HepG2 (cell line): ENCODE data around the gene FAM174C. TPM values are rescaled to one million over a fixed set of nuclear protein-coding genes. Genes with fewer than 3 reads are reported as not detected.

Experiments used
- AGO1 ChIP-seq: fragments of 200-400 bp; formaldehyde crosslinking; IDR thresholded peaks from 2 replicates; pipeline ENCODE4 v1.6.1; 2017; ENCODE audit warnings: mild to moderate bottlenecking, low read depth, low read length, moderate library complexity; ENCODE audit not compliant: poor library complexity, severe bottlenecking
- FOSL2 ChIP-seq: sonication (generic); formaldehyde crosslinking; IDR thresholded peaks from 2 replicates; pipeline ENCODE4 v1.4.0; 2020; ENCODE audit warnings: missing genetic modification reagents
- FOXO1 ChIP-seq: sonication (generic); formaldehyde crosslinking; IDR thresholded peaks from 2 replicates; pipeline ENCODE4 v1.4.0; 2020; ENCODE audit warnings: missing genetic modification reagents
- MIER3 ChIP-seq: IDR thresholded peaks from 2 replicates; pipeline ENCODE4 v1.6.1; 2016; ENCODE audit warnings: missing compliant biosample characterization, borderline replicate concordance
- MTA1 ChIP-seq: sonication (generic); formaldehyde crosslinking; IDR thresholded peaks from 2 replicates; pipeline ENCODE4 v1.4.0; 2020; ENCODE audit warnings: missing genetic modification reagents, mild to moderate bottlenecking, borderline replicate concordance
- PATZ1 ChIP-seq: sonication (generic); formaldehyde crosslinking; IDR thresholded peaks from 2 replicates; pipeline ENCODE4 v1.4.0; 2020; ENCODE audit warnings: missing genetic modification reagents
- PCBP1 ChIP-seq: fragments of 200-400 bp; formaldehyde crosslinking; IDR thresholded peaks from 2 replicates; pipeline ENCODE4 v1.6.1; 2017; ENCODE audit warnings: mild to moderate bottlenecking, low read depth, low read length, borderline replicate concordance
- RBM22 ChIP-seq: fragments of 200-400 bp; formaldehyde crosslinking; optimal IDR thresholded peaks from 2 replicates; pipeline ENCODE3; 2017; ENCODE audit warnings: mild to moderate bottlenecking, low read length, moderate library complexity
- THAP9 ChIP-seq: sonication (generic); formaldehyde crosslinking; IDR thresholded peaks from 2 replicates; pipeline ENCODE4; 2020; ENCODE audit warnings: missing genetic modification reagents, mild to moderate bottlenecking, borderline replicate concordance
- ZFY ChIP-seq: sonication (generic); formaldehyde crosslinking; IDR thresholded peaks from 2 replicates; pipeline ENCODE4 v1.4.0; 2020; ENCODE audit warnings: missing genetic modification reagents
- ZNF430 ChIP-seq: sonication (generic); formaldehyde crosslinking; IDR thresholded peaks from 2 replicates; pipeline ENCODE4 v1.9.0; 2021; ENCODE audit warnings: mild to moderate bottlenecking, missing genetic modification reagents
- ZNF451 ChIP-seq: sonication (generic); formaldehyde crosslinking; IDR thresholded peaks from 2 replicates; pipeline ENCODE4 v1.5.0; 2020; ENCODE audit warnings: mild to moderate bottlenecking, missing genetic modification reagents
- polyA plus RNA-seq, 8 experiments: library from polyadenylated mRNA; depleted of rRNA in 3 of 8; stranded (reverse) in 7 of 8; unstranded in 1 of 8; fragments of >200 nt; fragmentation: Illumina TruSeq in 4 of 8; extraction: Trizol in 4 of 8; gene quantifications; 2 replicates each; pipeline versions ENCODE4 v1.2.1 to v1.2.3, GENCODE V29; 2011 to 2016; ENCODE audit warnings: low read depth in 4 of 8, missing spikeins in 1 of 8, mixed read lengths in 1 of 8; ENCODE audit not compliant: insufficient read depth in 1 of 8
- total RNA-seq, 5 experiments: library from RNA; depleted of rRNA; stranded (reverse); fragments of >200 nt; fragmentation: Illumina TruSeq; extraction: Trizol; gene quantifications; 2 replicates each; pipeline ENCODE4 v1.2.3, GENCODE V29; 2016; ENCODE audit warnings: low read depth in 1 of 5
- TF ChIP-seq, protein P1 (sequence below): sonication (generic); formaldehyde crosslinking; IDR thresholded peaks from 2 replicates; pipeline ENCODE4 v1.4.0; 2020; ENCODE audit warnings: mild to moderate bottlenecking, missing genetic modification reagents
- TF ChIP-seq, protein P2 (sequence below): sonication (generic); formaldehyde crosslinking; IDR thresholded peaks from 2 replicates; pipeline ENCODE4 v1.5.0; 2020; ENCODE audit warnings: missing genetic modification reagents, mild to moderate bottlenecking, borderline replicate concordance
- TF ChIP-seq, protein P3 (sequence below): sonication (generic); formaldehyde crosslinking; IDR thresholded peaks from 2 replicates; pipeline ENCODE4 v1.8.0; 2022; ENCODE audit warnings: mild to moderate bottlenecking, missing genetic modification reagents; ENCODE audit not compliant: insufficient replicate concordance

Gene FAM174C
- total and polyA plus RNA-seq, 2 of the 13 experiments (the other 11 are each of a cell fraction or from before 2014, with no cell fraction given) = 19.5 to 31.3 TPM

- TF ChIP-seq, protein P1, sequence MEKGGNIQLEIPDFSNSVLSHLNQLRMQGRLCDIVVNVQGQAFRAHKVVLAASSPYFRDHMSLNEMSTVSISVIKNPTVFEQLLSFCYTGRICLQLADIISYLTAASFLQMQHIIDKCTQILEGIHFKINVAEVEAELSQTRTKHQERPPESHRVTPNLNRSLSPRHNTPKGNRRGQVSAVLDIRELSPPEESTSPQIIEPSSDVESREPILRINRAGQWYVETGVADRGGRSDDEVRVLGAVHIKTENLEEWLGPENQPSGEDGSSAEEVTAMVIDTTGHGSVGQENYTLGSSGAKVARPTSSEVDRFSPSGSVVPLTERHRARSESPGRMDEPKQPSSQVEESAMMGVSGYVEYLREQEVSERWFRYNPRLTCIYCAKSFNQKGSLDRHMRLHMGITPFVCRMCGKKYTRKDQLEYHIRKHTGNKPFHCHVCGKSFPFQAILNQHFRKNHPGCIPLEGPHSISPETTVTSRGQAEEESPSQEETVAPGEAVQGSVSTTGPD (CRISPR knock-in tag) = 0 out of 2 replicates have a peak, but pooled peaks have one; percentile 34
- TF ChIP-seq, protein P2, sequence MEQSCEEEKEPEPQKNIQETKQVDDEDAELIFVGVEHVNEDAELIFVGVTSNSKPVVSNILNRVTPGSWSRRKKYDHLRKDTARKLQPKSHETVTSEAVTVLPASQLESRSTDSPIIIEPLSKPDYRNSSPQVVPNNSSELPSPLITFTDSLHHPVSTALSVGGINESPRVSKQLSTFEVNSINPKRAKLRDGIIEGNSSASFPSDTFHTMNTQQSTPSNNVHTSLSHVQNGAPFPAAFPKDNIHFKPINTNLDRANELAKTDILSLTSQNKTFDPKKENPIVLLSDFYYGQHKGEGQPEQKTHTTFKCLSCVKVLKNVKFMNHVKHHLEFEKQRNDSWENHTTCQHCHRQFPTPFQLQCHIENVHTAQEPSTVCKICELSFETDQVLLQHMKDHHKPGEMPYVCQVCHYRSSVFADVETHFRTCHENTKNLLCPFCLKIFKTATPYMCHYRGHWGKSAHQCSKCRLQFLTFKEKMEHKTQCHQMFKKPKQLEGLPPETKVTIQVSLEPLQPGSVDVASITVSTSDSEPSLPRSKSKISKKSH (CRISPR knock-in tag) = 0 out of 2 replicates have a peak, but pooled peaks have one; percentile 43
- TF ChIP-seq RBM22 (peak; percentile 72), PCBP1 (0 out of 2 replicates have a peak, but pooled peaks have one; percentile 24), AGO1 (peak; percentile 63), ZNF430 (CRISPR knock-in tag) (0 out of 2 replicates have a peak, but pooled peaks have one; percentile 17), FOSL2 (peak; percentile 49), THAP9 (CRISPR knock-in tag) (peak; percentile 70), PATZ1 (peak; percentile 95), ZNF451 (peak; percentile 61; the same call in 1 of the 2 replicates), ZFY (0 out of 2 replicates have a peak, but pooled peaks have one; percentile 1), FOXO1 (peak; percentile 34; the same call in 1 of the 2 replicates), MTA1 (CRISPR knock-in tag) (peak; percentile 51; the same call in 1 of the 2 replicates), MIER3 (CRISPR knock-in tag) (peak; percentile 29; the same call in 1 of the 2 replicates)
- TF ChIP-seq, protein P3, sequence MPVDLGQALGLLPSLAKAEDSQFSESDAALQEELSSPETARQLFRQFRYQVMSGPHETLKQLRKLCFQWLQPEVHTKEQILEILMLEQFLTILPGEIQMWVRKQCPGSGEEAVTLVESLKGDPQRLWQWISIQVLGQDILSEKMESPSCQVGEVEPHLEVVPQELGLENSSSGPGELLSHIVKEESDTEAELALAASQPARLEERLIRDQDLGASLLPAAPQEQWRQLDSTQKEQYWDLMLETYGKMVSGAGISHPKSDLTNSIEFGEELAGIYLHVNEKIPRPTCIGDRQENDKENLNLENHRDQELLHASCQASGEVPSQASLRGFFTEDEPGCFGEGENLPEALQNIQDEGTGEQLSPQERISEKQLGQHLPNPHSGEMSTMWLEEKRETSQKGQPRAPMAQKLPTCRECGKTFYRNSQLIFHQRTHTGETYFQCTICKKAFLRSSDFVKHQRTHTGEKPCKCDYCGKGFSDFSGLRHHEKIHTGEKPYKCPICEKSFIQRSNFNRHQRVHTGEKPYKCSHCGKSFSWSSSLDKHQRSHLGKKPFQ (CRISPR knock-in tag) = peak; percentile 95
These were observed 28.9 kb upstream of the FAM174C start (continued) for GRCh38 chr19:1246265-1247087.
